Measurements from ENCODE around the gene DCAF12L2. TPM values are rescaled to one million over a fixed set of nuclear protein-coding genes. Genes with fewer than 3 reads are reported as not detected.
"Not testable (repeated sequence)": the region's sequence is repeated elsewhere in the genome, so short reads cannot be mapped to it uniquely, and the experiment has no call there.

DCAF12L2 gene
- total RNA-seq, result under 1 TPM; 0.29 to 0.64 (median 0.33) TPM

GRCh38 chrX:126165721-126166461, at the start of gene DCAF12L2:
Gene DCAF12L2 (minus strand): TSS chrX:126166289. CDS start chrX:126165924, 365 bp downstream.
- Histone ChIP-seq H3K4me1 (no peaks in the 10 kb centered on the region), H3K4me3 (peak within 1 kb of the TSS; percentile 40 to 62 (median 46)), H3K27me3 (no peaks in the 10 kb centered on the region), H3K9me3 (no peaks in the 10 kb centered on the region), H3K27ac (peak within 1 kb of the TSS in 1 of 2 donors; percentile 1), H3K36me3 (no peaks in the 10 kb centered on the region)
- intact Hi-C loops (cut with DNase I; ENCODE audit: low total_unique reads), result no loop called here
- TF ChIP-seq POLR2A (IDR thresholded peaks at IDR 0.05) (no peak), POLR2AphosphoS5 (IDR thresholded peaks at IDR 0.05) (no peak), CTCF (IDR thresholded peaks at IDR 0.05) (no peak)
- DNase-seq (ENCODE audit: low spot score in 2 of 2), result no peak

GRCh38 chrX:126190888-126191287, 24.8 kb upstream of the DCAF12L2 start:
- intact Hi-C loops (cut with DNase I; ENCODE audit: low total_unique reads); H3K9me3 ChIP-seq; H3K36me3 ChIP-seq; H3K27ac ChIP-seq; H3K4me1 ChIP-seq; DNase-seq (ENCODE audit: low spot score in 2 of 2); H3K4me3 ChIP-seq; H3K27me3 ChIP-seq: not testable (repeated sequence)

- H3K9me3 ChIP-seq, result no peaks in the 10 kb centered on the region
- no peaks in the 10 kb centered on the region for H3K4me1 ChIP-seq
- no peaks in the 10 kb centered on the region for H3K36me3 ChIP-seq
- DNase-seq (ENCODE audit: low spot score in 2 of 2), result no peak
- H3K27me3 ChIP-seq, result peaks cover 0 to under 1% of the 10 kb centered on the region in 2 donors
- intact Hi-C loops (cut with DNase I; ENCODE audit: low total_unique reads), result no loop called here
- no peak overlapping the region for H3K4me3 ChIP-seq
- no peak for TF ChIP-seq POLR2AphosphoS5 (IDR thresholded peaks at IDR 0.05)
- no peak for TF ChIP-seq CTCF (IDR thresholded peaks at IDR 0.05)
- TF ChIP-seq POLR2A (IDR thresholded peaks at IDR 0.05), result no peak
- no peak overlapping the region for H3K27ac ChIP-seq
Observed at GRCh38 chrX:126177133-126177840, 11.2 kb upstream of the DCAF12L2 start.

- DNase-seq (ENCODE audit: low spot score in 2 of 2), result no peak
- intact Hi-C loops (cut with DNase I; ENCODE audit: low total_unique reads), result no loop called here
- H3K36me3 ChIP-seq, result no peaks in the 10 kb centered on the region
- TF ChIP-seq POLR2A (IDR thresholded peaks at IDR 0.05) (no peak), CTCF (IDR thresholded peaks at IDR 0.05) (no peak), POLR2AphosphoS5 (IDR thresholded peaks at IDR 0.05) (no peak)
- peaks cover 0 to 4% of the 10 kb centered on the region in 2 donors for H3K27me3 ChIP-seq
- H3K4me3 ChIP-seq, result no peak overlapping the region
- H3K27ac ChIP-seq, result no peak overlapping the region
- no peaks in the 10 kb centered on the region for H3K4me1 ChIP-seq
- no peaks in the 10 kb centered on the region for H3K9me3 ChIP-seq
Observed at GRCh38 chrX:126170720-126171119, 4.6 kb upstream of the DCAF12L2 start.

GRCh38 chrX:126167560-126167959, 1.5 kb upstream of the DCAF12L2 start:
- intact Hi-C loops (cut with DNase I; ENCODE audit: low total_unique reads), result no loop called here
- Histone ChIP-seq H3K27me3 (peaks cover 0 to 4% of the 10 kb centered on the region in 2 donors), H3K36me3 (no peaks in the 10 kb centered on the region), H3K9me3 (no peaks in the 10 kb centered on the region), H3K4me3 (no peak overlapping the region), H3K4me1 (no peaks in the 10 kb centered on the region), H3K27ac (no peak overlapping the region)
- no peak for DNase-seq (ENCODE audit: low spot score in 2 of 2)
- TF ChIP-seq POLR2A (IDR thresholded peaks at IDR 0.05) (no peak), POLR2AphosphoS5 (IDR thresholded peaks at IDR 0.05) (no peak), CTCF (IDR thresholded peaks at IDR 0.05) (no peak)

Data from breast epithelium (tissue), 4 donors.